ENCODE data around the gene CCRL2.

Gene CCRL2

DNA sequence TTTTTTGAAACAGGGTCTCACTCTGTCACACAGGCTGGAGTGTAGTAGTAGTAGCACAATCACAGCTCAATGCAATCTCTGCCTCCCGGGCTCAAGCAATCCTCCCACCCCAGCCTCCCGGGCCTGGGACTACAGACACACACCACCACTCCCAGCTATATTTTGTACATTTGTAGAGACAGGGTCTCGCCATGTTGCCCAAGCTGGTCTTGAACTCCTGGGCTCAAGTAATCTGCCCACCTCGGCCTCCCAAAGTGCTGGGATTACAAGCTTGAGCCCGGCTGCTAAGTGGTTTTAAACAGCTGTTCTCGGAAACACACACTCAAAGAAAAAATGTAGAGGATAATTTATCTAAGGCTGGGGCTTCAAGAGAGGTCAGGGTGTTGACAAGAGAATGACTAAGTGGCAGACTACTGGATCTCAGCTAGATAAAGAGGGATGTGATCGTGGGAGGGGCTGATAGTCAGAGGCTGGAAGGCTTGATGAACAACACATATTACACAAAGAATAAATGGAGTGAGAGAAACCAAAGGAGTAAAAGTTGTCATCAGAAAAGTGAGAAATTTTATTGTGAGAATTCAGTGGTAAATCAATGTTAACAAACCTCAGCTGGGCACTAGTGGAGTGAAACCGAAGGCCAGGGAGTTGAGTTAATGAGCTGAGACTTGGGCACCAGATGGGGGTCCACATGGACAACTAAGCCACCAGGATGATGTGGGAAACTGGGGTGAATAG is 6.9 kb upstream of the CCRL2 start (continued):
- no peak for TF ChIP-seq ZFP69B (tag by site-specific recombination; IDR thresholded peaks at IDR 0.05)
- TF ChIP-seq, protein P1, sequence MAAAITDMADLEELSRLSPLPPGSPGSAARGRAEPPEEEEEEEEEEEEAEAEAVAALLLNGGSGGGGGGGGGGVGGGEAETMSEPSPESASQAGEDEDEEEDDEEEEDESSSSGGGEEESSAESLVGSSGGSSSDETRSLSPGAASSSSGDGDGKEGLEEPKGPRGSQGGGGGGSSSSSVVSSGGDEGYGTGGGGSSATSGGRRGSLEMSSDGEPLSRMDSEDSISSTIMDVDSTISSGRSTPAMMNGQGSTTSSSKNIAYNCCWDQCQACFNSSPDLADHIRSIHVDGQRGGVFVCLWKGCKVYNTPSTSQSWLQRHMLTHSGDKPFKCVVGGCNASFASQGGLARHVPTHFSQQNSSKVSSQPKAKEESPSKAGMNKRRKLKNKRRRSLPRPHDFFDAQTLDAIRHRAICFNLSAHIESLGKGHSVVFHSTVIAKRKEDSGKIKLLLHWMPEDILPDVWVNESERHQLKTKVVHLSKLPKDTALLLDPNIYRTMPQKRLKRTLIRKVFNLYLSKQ (tag by site-specific recombination; IDR thresholded peaks at IDR 0.05; ENCODE audit: borderline replicate concordance), result no peak
- TF ChIP-seq ZNF837 (tag by site-specific recombination; IDR thresholded peaks at IDR 0.05), result no peak
- no peak for TF ChIP-seq SCRT1 (tag by site-specific recombination; IDR thresholded peaks at IDR 0.05; ENCODE audit: borderline replicate concordance)
- no peak for TF ChIP-seq KLF1 (tag by site-specific recombination; IDR thresholded peaks at IDR 0.05)

DNA sequence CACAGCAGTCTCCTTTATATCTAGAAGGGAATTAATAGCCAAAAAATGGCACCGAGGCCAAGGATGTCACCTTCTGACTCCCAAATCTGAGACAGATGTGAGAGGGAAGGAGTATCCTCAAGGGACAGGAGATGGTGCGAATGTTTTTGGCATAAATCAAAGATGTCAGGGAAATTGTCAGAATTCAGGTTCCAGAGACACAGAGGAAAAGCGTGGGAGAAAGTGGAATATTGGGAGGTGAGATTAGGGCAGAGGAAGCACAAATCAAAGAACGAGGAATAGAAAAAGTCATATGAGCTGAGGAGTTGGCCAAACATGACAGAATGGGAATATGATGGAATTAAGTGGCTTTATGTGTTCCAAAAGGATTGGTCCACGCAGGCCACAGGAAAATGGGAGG is 6.2 kb upstream of the CCRL2 start:
- POLR2A ChIA-PET, result no interaction called here
- H3K27ac ChIP-seq (ENCODE audit: extremely low read depth, low read depth, low read length), result no peak overlapping the region
- CTCF ChIA-PET, result interaction anchor here (1.1 kb wide), 1 partner anchor 22 kb away, joined by 3 read pairs; no protein-coding TSS in a partner anchor
- H3K4me3 ChIP-seq (ENCODE audit: low read depth, low read length), result no peak overlapping the region
- no peaks in the 10 kb centered on the region for H3K36me3 ChIP-seq (ENCODE audit: control insufficient read depth in 2 of 2, insufficient read depth in 1 of 2, low read length in 2 of 2)
- TF ChIP-seq ZNF157 (tag by site-specific recombination; IDR thresholded peaks at IDR 0.05) (no peak), WT1 (tag by site-specific recombination; IDR thresholded peaks at IDR 0.05) (no peak), ZNF585B (tag by site-specific recombination; IDR thresholded peaks at IDR 0.05) (no peak)
- TF ChIP-seq, protein P2, sequence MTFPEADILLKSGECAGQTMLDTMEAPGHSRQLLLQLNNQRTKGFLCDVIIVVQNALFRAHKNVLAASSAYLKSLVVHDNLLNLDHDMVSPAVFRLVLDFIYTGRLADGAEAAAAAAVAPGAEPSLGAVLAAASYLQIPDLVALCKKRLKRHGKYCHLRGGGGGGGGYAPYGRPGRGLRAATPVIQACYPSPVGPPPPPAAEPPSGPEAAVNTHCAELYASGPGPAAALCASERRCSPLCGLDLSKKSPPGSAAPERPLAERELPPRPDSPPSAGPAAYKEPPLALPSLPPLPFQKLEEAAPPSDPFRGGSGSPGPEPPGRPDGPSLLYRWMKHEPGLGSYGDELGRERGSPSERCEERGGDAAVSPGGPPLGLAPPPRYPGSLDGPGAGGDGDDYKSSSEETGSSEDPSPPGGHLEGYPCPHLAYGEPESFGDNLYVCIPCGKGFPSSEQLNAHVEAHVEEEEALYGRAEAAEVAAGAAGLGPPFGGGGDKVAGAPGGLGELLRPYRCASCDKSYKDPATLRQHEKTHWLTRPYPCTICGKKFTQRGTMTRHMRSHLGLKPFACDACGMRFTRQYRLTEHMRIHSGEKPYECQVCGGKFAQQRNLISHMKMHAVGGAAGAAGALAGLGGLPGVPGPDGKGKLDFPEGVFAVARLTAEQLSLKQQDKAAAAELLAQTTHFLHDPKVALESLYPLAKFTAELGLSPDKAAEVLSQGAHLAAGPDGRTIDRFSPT (tag by site-specific recombination; IDR thresholded peaks at IDR 0.05), result no peak
- TF ChIP-seq, protein P3, sequence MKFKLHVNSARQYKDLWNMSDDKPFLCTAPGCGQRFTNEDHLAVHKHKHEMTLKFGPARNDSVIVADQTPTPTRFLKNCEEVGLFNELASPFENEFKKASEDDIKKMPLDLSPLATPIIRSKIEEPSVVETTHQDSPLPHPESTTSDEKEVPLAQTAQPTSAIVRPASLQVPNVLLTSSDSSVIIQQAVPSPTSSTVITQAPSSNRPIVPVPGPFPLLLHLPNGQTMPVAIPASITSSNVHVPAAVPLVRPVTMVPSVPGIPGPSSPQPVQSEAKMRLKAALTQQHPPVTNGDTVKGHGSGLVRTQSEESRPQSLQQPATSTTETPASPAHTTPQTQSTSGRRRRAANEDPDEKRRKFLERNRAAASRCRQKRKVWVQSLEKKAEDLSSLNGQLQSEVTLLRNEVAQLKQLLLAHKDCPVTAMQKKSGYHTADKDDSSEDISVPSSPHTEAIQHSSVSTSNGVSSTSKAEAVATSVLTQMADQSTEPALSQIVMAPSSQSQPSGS (tag by site-specific recombination; IDR thresholded peaks at IDR 0.05; ENCODE audit: low read depth), result no peak
- no peaks in the 10 kb centered on the region for H3K4me1 ChIP-seq (ENCODE audit: control insufficient read depth, insufficient read depth, low read length)
- H3K9me3 ChIP-seq (ENCODE audit: control insufficient read depth, insufficient read depth, low read depth, low read length), result no peaks in the 10 kb centered on the region

DNA sequence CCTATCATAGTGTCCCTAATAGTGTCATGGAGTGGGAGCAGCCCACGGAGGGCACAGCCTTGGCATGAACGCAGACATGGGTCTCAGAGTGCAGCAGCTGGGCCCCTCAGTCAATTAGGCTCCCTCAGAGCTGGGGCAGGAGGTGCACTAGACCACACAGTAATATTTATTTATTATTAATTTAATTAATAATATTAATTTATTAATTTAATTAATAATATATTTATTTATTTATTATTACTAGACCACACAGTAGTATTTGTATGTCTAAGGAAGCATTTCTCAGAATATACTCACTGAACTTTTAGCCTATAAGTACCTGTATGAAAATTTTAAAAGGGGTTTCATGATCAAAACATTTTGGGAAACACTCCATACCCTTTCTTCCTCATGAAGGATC is 5.5 kb upstream of the CCRL2 start:
- no peaks in the 10 kb centered on the region for H3K9me3 ChIP-seq (ENCODE audit: control insufficient read depth, insufficient read depth, low read depth, low read length)
- POLR2A ChIA-PET, result no interaction called here
- no peaks in the 10 kb centered on the region for H3K36me3 ChIP-seq (ENCODE audit: control insufficient read depth in 2 of 2, insufficient read depth in 1 of 2, low read length in 2 of 2)
- H3K4me1 ChIP-seq (ENCODE audit: control insufficient read depth, insufficient read depth, low read length), result no peaks in the 10 kb centered on the region
- no peak overlapping the region for H3K4me3 ChIP-seq (ENCODE audit: low read depth, low read length)
- CTCF ChIA-PET, result no interaction called here
- TF ChIP-seq, protein P4, sequence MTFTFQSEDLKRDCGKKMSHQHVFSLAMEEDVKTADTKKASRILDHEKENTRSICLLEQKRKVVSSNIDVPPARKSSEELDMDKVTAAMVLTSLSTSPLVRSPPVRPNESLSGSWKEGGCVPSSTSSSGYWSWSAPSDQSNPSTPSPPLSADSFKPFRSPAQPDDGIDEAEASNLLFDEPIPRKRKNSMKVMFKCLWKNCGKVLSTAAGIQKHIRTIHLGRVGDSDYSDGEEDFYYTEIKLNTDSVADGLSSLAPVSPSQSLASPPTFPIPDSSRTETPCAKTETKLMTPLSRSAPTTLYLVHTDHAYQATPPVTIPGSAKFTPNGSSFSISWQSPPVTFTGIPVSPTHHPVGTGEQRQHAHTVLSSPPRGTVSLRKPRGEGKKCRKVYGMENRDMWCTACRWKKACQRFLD (tag by site-specific recombination; IDR thresholded peaks at IDR 0.05), result no peak
- no peak for TF ChIP-seq ZSCAN16 (tag by site-specific recombination; IDR thresholded peaks at IDR 0.05)
- no peak for TF ChIP-seq ZBTB17 (tag by site-specific recombination; IDR thresholded peaks at IDR 0.05)
- no peak for TF ChIP-seq ZNF600 (tag by site-specific recombination; IDR thresholded peaks at IDR 0.05)
- no peak for TF ChIP-seq ZNF324 (tag by site-specific recombination; IDR thresholded peaks at IDR 0.05)
- no peak for TF ChIP-seq ZNF76 (tag by site-specific recombination; IDR thresholded peaks at IDR 0.05; ENCODE audit: borderline replicate concordance, low read depth)
- TF ChIP-seq, protein P5, sequence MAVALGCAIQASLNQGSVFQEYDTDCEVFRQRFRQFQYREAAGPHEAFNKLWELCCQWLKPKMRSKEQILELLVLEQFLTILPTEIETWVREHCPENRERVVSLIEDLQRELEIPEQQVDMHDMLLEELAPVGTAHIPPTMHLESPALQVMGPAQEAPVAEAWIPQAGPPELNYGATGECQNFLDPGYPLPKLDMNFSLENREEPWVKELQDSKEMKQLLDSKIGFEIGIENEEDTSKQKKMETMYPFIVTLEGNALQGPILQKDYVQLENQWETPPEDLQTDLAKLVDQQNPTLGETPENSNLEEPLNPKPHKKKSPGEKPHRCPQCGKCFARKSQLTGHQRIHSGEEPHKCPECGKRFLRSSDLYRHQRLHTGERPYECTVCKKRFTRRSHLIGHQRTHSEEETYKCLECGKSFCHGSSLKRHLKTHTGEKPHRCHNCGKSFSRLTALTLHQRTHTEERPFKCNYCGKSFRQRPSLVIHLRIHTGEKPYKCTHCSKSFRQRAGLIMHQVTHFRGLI (tag by site-specific recombination; IDR thresholded peaks at IDR 0.05), result no peak
- no peak for TF ChIP-seq HOXA7 (CRISPR knock-in tag; IDR thresholded peaks at IDR 0.05; ENCODE audit: borderline replicate concordance)
- TF ChIP-seq ZNF354C (tag by site-specific recombination; IDR thresholded peaks at IDR 0.05; ENCODE audit: borderline replicate concordance, low read depth), result no peak
- no peak overlapping the region for H3K27ac ChIP-seq (ENCODE audit: extremely low read depth, low read depth, low read length)
